Ascending aorta (tissue), 2 donors: ENCODE data around the gene CDC123. TPM values are rescaled to one million over a fixed set of nuclear protein-coding genes. Genes with fewer than 3 reads are reported as not detected.
"Not testable (repeated sequence)": the region's sequence is repeated elsewhere in the genome, so short reads cannot be mapped to it uniquely, and the experiment has no call there.

Source experiments
- DNase-seq, 2 donors: peaks; one replicate each; pipeline ENCODE4 v3.0.0-alpha.2; 2019; ENCODE audit warnings: low spot score in 2 of 2
- H3K27ac ChIP-seq, 2 donors: fragments of 200-600 bp; sonication (generic); one replicate each; pipeline ENCODE4 v1.5.1; 2016 to 2017; ENCODE audit warnings: mild to moderate bottlenecking in 1 of 2
- H3K27me3 ChIP-seq: fragments of 200-600 bp; sonication (generic); one replicate; pipeline ENCODE4 v1.5.1; 2017
- H3K36me3 ChIP-seq, 2 donors: fragments of 200-600 bp; sonication (generic); one replicate each; pipeline ENCODE4 v1.5.1; 2016
- H3K4me1 ChIP-seq, 2 donors: fragments of 200-600 bp; sonication (generic); one replicate each; pipeline ENCODE4 v1.5.1; 2016 to 2017; ENCODE audit warnings: mild to moderate bottlenecking in 1 of 2
- H3K4me3 ChIP-seq, 2 donors: fragments of 200-600 bp; sonication (generic); one replicate each; pipeline ENCODE4 v1.5.1; 2016 to 2017; ENCODE audit warnings: mild to moderate bottlenecking in 1 of 2
- H3K9me3 ChIP-seq, 2 donors: fragments of 200-600 bp; sonication (generic); one replicate each; pipeline ENCODE4 v1.5.1; 2016
- CTCF ChIP-seq, 3 experiments: fragments of 200-600 bp in 2 of 3; fragments of 450-650 bp in 1 of 3; sonication (generic) in 2 of 3; IDR thresholded peaks; one replicate each; pipeline ENCODE4 v1.5.1; 2016 to 2019; ENCODE audit warnings: antibody characterized with exemption in 3 of 3, mild to moderate bottlenecking in 1 of 3, moderate library complexity in 1 of 3
- intact Hi-C: fragments of 100-400 bp; cut with DNase I; formaldehyde crosslinking; loops from one replicate; pipeline ENCODE4 v1.15.1; 2023
- total RNA-seq: library from RNA; depleted of rRNA; stranded (reverse); fragments of >200 nt; gene quantifications from one replicate; pipeline ENCODE4 v1.1.0, GENCODE V29; 2016

The CDC123 gene
- total RNA-seq, 1 donor from 2014 or later = 33.2 TPM

- intact Hi-C loops = no loop called here
- peaks cover 46 to 71% of the 10 kb centered on the region in 2 donors for H3K36me3 ChIP-seq
Measured at GRCh38 chr10:12160664-12161063, 35.3 kb upstream of the CDC123 start.

GRCh38 chr10:12162927-12163326, 33.1 kb upstream of the CDC123 start:
- intact Hi-C loops = no loop called here
- DNase-seq = no peak
- Histone ChIP-seq H3K4me1 (no peaks in the 10 kb centered on the region), H3K27me3 (no peaks in the 10 kb centered on the region), H3K36me3 (peaks cover 58 to 78% of the 10 kb centered on the region in 2 donors), H3K27ac (no peak overlapping the region), H3K9me3 (no peaks in the 10 kb centered on the region), H3K4me3 (no peak overlapping the region)
- no peak for TF ChIP-seq CTCF (IDR thresholded peaks at IDR 0.05)

More at GRCh38 chr10:12160664-12161063, 35.3 kb upstream of the CDC123 start:
- H3K27ac ChIP-seq = no peak overlapping the region
- H3K4me1 ChIP-seq = no peaks in the 10 kb centered on the region
- H3K27me3 ChIP-seq = no peaks in the 10 kb centered on the region
- no peaks in the 10 kb centered on the region for H3K9me3 ChIP-seq
- TF ChIP-seq CTCF (IDR thresholded peaks at IDR 0.05) = no peak
- DNase-seq = no peak
- H3K4me3 ChIP-seq = no peak overlapping the region

- peaks cover 59 to 80% of the 10 kb centered on the region in 2 donors for H3K36me3 ChIP-seq
- no peaks in the 10 kb centered on the region for H3K9me3 ChIP-seq
- no peak overlapping the region for H3K4me3 ChIP-seq
- intact Hi-C loops = no loop called here
- no peaks in the 10 kb centered on the region for H3K4me1 ChIP-seq
- DNase-seq = no peak
- H3K27ac ChIP-seq = no peak overlapping the region
- H3K27me3 ChIP-seq = no peaks in the 10 kb centered on the region
- no peak for TF ChIP-seq CTCF (IDR thresholded peaks at IDR 0.05)
Measured at GRCh38 chr10:12164085-12164484, 31.9 kb upstream of the CDC123 start.

- Histone ChIP-seq H3K4me1 (no peaks in the 10 kb centered on the region), H3K4me3 (no peak overlapping the region), H3K9me3 (no peaks in the 10 kb centered on the region), H3K27me3 (no peaks in the 10 kb centered on the region), H3K27ac (no peak overlapping the region), H3K36me3 (peaks cover 60 to 83% of the 10 kb centered on the region in 2 donors)
- no peak for DNase-seq
- intact Hi-C loops = no loop called here
- no peak for TF ChIP-seq CTCF (IDR thresholded peaks at IDR 0.05)
Measured at GRCh38 chr10:12165036-12165435, 31.0 kb upstream of the CDC123 start.

GRCh38 chr10:12165999-12166775, 29.8 kb upstream of the CDC123 start:
- H3K9me3 ChIP-seq = no peaks in the 10 kb centered on the region
- no peak overlapping the region for H3K4me3 ChIP-seq
- intact Hi-C loops = no loop called here
- H3K4me1 ChIP-seq = no peaks in the 10 kb centered on the region
- TF ChIP-seq CTCF (IDR thresholded peaks at IDR 0.05) = no peak
- no peaks in the 10 kb centered on the region for H3K27me3 ChIP-seq
- DNase-seq = no peak
- H3K27ac ChIP-seq = no peak overlapping the region
- peaks cover 64 to 86% of the 10 kb centered on the region in 2 donors for H3K36me3 ChIP-seq

- intact Hi-C loops, H3K9me3 ChIP-seq, H3K4me1 ChIP-seq, DNase-seq, H3K4me3 ChIP-seq, H3K27ac ChIP-seq, H3K27me3 ChIP-seq: not testable (repeated sequence)
- peaks cover 72 to 97% of the 10 kb centered on the region in 2 donors for H3K36me3 ChIP-seq
Measured at GRCh38 chr10:12171512-12171911, 24.5 kb upstream of the CDC123 start.
